MM.1S (cell line): Measurements from ENCODE around the gene HNMT.

Experiments
- CTCF ChIP-seq: fragments of 300-600 bp; sonication (generic); IDR thresholded peaks from 2 replicates; pipeline ENCODE4 v1.5.1; 2016; ENCODE audit warnings: antibody characterized with exemption, low read length, mixed read lengths
- EZH2 ChIP-seq: fragments of 300-600 bp; sonication (generic); optimal IDR thresholded peaks from 2 replicates; pipeline ENCODE3; 2017; ENCODE audit warnings: low read depth, mild to moderate bottlenecking, antibody characterized with exemption, low read length, mixed read lengths
- EZH2phosphoT487 ChIP-seq: fragments of 300-600 bp; sonication (generic); IDR thresholded peaks from 2 replicates; pipeline ENCODE4 v1.6.1; 2018; ENCODE audit warnings: antibody characterized with exemption, low read length

DNA sequence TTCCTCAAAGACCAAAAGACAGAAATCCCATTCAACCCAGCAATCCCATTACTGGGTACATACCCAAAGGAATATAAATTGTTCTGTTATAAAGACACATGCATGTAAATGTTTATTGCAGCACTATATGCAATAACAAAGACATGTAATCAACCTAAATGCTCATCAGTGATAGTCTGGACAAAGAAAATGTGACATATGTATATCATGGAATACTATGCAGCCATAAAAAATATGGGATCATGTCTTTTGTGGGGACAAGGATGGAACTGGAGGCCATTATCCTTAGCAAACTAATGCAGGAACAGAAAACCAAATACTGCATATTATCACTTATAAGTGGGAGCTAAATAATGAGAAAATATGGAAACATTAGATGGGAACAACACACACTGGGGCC, 2.7 kb upstream of the HNMT start:
- TF ChIP-seq CTCF (no peak), EZH2 (no peak), EZH2phosphoT487 (no peak)
